Measurements from ENCODE around the gene STARD7. TPM values are rescaled to one million over a fixed set of nuclear protein-coding genes. Genes with fewer than 3 reads are reported as not detected.

STARD7 gene
- total RNA-seq, 1 donor: 170 TPM

- no peak for TF ChIP-seq CTCF (IDR thresholded peaks at IDR 0.05; ENCODE audit: insufficient read depth, low read length)
- peak; percentile 82 for DNase-seq (ENCODE audit: low read depth)
- H3K4me3 ChIP-seq (ENCODE audit: low read depth, low read length): no peak overlapping the region
Observed at GRCh38 chr2:96176661-96177060, 32.0 kb downstream of the STARD7 start.

- TF ChIP-seq CTCF (IDR thresholded peaks at IDR 0.05; ENCODE audit: insufficient read depth, low read length): no peak
- peak; percentile 49 for DNase-seq (ENCODE audit: low read depth)
- H3K4me3 ChIP-seq (ENCODE audit: low read depth, low read length): no peak overlapping the region
Observed at GRCh38 chr2:96175951-96176350, 32.7 kb downstream of the STARD7 start.

- peak; percentile 92 for TF ChIP-seq CTCF (IDR thresholded peaks at IDR 0.05; ENCODE audit: insufficient read depth, low read length)
- DNase-seq (ENCODE audit: low read depth): peak; percentile 53
Observed at GRCh38 chr2:96174251-96175144, 34.1 kb downstream of the STARD7 start.

GRCh38 chr2:96171831-96172230, 36.8 kb downstream of the STARD7 start:
- TF ChIP-seq CTCF (IDR thresholded peaks at IDR 0.05; ENCODE audit: insufficient read depth, low read length): no peak
- DNase-seq (ENCODE audit: low read depth): no peak
- no peak overlapping the region for H3K4me3 ChIP-seq (ENCODE audit: low read depth, low read length)

More at GRCh38 chr2:96174251-96175144, 34.1 kb downstream of the STARD7 start:
- H3K4me3 ChIP-seq (ENCODE audit: low read depth, low read length): no peak overlapping the region

GRCh38 chr2:96170626-96171025, 38.0 kb downstream of the STARD7 start:
- DNase-seq (ENCODE audit: low read depth): no peak
- H3K4me3 ChIP-seq (ENCODE audit: low read depth, low read length): no peak overlapping the region
- TF ChIP-seq CTCF (IDR thresholded peaks at IDR 0.05; ENCODE audit: insufficient read depth, low read length): no peak

GRCh38 chr2:96169868-96170507, 38.6 kb downstream of the STARD7 start:
- no peak for DNase-seq (ENCODE audit: low read depth)
- no peak overlapping the region for H3K4me3 ChIP-seq (ENCODE audit: low read depth, low read length)
- TF ChIP-seq CTCF (IDR thresholded peaks at IDR 0.05; ENCODE audit: insufficient read depth, low read length): no peak

Measured in fibroblast of the aortic adventitia (primary cell).